Esophagus muscularis mucosa (tissue), 4 donors: ENCODE results near the gene SMPD3. TPM values are rescaled to one million over a fixed set of nuclear protein-coding genes. Genes with fewer than 3 reads are reported as not detected.

ENCODE experiments used
- DNase-seq: peaks from one replicate; pipeline ENCODE4 v3.0.0-alpha.2; 2017; ENCODE audit errors: extremely low spot score
- H3K27ac ChIP-seq, 4 donors: fragments of 200-600 bp; sonication (generic); replicated peaks in 1 of 4; 1 replicate in 3 of 4; 2 replicates in 1 of 4; pipeline ENCODE4 v1.5.1; 2016 to 2019; ENCODE audit warnings: mild to moderate bottlenecking in 1 of 4
- H3K27me3 ChIP-seq, 4 donors: fragments of 200-600 bp; sonication (generic); one replicate each; pipeline versions ENCODE4 v1.5.1 to v1.6.0; 2016 to 2019
- H3K36me3 ChIP-seq, 4 donors: fragments of 200-600 bp; sonication (generic); one replicate each; pipeline ENCODE4 v1.5.1; 2016 to 2019
- H3K4me1 ChIP-seq, 4 donors: fragments of 200-600 bp; sonication (generic); one replicate each; pipeline ENCODE4 v1.5.1; 2016 to 2019
- H3K4me3 ChIP-seq, 4 donors: fragments of 200-600 bp; sonication (generic); 1 replicate in 2 of 4; 2 replicates in 2 of 4; pipeline ENCODE4 v1.5.1; 2016 to 2019; ENCODE audit warnings: mild to moderate bottlenecking in 4 of 4, moderate library complexity in 1 of 4
- H3K9me3 ChIP-seq, 4 donors: fragments of 200-600 bp; sonication (generic); 1 replicate in 3 of 4; 2 replicates in 1 of 4; pipeline ENCODE4 v1.5.1; 2016 to 2019
- CTCF ChIP-seq, 3 experiments: fragments of 200-600 bp in 2 of 3; fragments of 450-650 bp in 1 of 3; sonication (generic) in 2 of 3; IDR thresholded peaks; one replicate each; pipeline ENCODE4 v1.5.1; 2017 to 2019; ENCODE audit warnings: antibody characterized with exemption in 3 of 3, mild to moderate bottlenecking in 2 of 3, moderate library complexity in 1 of 3
- EP300 ChIP-seq: sonication (generic); formaldehyde crosslinking; IDR thresholded peaks from one replicate; pipeline ENCODE4 v1.6.1; 2017; ENCODE audit warnings: antibody characterized with exemption
- POLR2A ChIP-seq: fragments of 450-650 bp; IDR thresholded peaks from one replicate; pipeline ENCODE4 v1.6.1; 2017; ENCODE audit warnings: antibody characterized with exemption, moderate library complexity, mild to moderate bottlenecking, low read depth
- POLR2AphosphoS5 ChIP-seq, 2 donors: sonication (generic); formaldehyde crosslinking; IDR thresholded peaks; one replicate each; pipeline ENCODE4 v1.6.1; 2017; ENCODE audit warnings: antibody characterized with exemption in 2 of 2
- WGBS: methylation state at CpG from one replicate; pipeline ENCODE4 v1.1.5; 2018; 5-methylcytosine and 5-hydroxymethylcytosine counted together
- intact Hi-C: fragments of 100-400 bp; cut with DNase I; formaldehyde crosslinking; loops from one replicate; pipeline ENCODE4 v1.15.1; 2023
- total RNA-seq, 4 donors: library from RNA; depleted of rRNA; stranded (reverse); fragments of >200 nt; gene quantifications; one replicate each; pipeline versions ENCODE4 v1.1.0 to v1.2.1, GENCODE V29; 2016

The SMPD3 gene
- total RNA-seq, 4 donors from 2014 or later = 0.32 to 0.92 (median 0.54) TPM

GRCh38 chr16:68411086-68411485 lies 37.2 kb downstream of the SMPD3 start:
- TF ChIP-seq CTCF (IDR thresholded peaks at IDR 0.05) = no peak
- TF ChIP-seq POLR2A = no peak
- no peak for TF ChIP-seq EP300
- no peak for TF ChIP-seq POLR2AphosphoS5 (IDR thresholded peaks at IDR 0.05)
- Histone ChIP-seq H3K4me1 (peaks cover 0 to 9% (median 4%) of the 10 kb centered on the region in 4 donors), H3K9me3 (no peaks in the 10 kb centered on the region), H3K36me3 (no peaks in the 10 kb centered on the region), H3K27ac (no peak overlapping the region), H3K4me3 (no peak overlapping the region), H3K27me3 (peaks cover 0 to 46% (median 2%) of the 10 kb centered on the region in 4 donors)
- WGBS = 80% methylated on average over 1 of the region's 2 CpGs
- intact Hi-C loops = no loop called here
- DNase-seq = no peak

- 65% methylated on average over 6 of the region's 6 CpGs for WGBS
Measured at GRCh38 chr16:68408967-68409366, 39.3 kb downstream of the SMPD3 start.

GRCh38 chr16:68408428-68408827 lies 39.9 kb downstream of the SMPD3 start:
- H3K27me3 ChIP-seq = peaks cover 0 to 52% (median 2%) of the 10 kb centered on the region in 4 donors
- intact Hi-C loops = no loop called here
- peaks cover 0 to 9% (median 4%) of the 10 kb centered on the region in 4 donors for H3K4me1 ChIP-seq
- no peak overlapping the region for H3K27ac ChIP-seq
- no peaks in the 10 kb centered on the region for H3K9me3 ChIP-seq
- no peak for DNase-seq
- WGBS = no CpG with 5 or more reads among the region's 1 CpG
- TF ChIP-seq CTCF (IDR thresholded peaks at IDR 0.05) = no peak
- no peak for TF ChIP-seq EP300
- TF ChIP-seq POLR2AphosphoS5 (IDR thresholded peaks at IDR 0.05) = no peak
- TF ChIP-seq POLR2A = no peak
- no peaks in the 10 kb centered on the region for H3K36me3 ChIP-seq
- H3K4me3 ChIP-seq = no peak overlapping the region

More at GRCh38 chr16:68408967-68409366, 39.3 kb downstream of the SMPD3 start:
- no peaks in the 10 kb centered on the region for H3K9me3 ChIP-seq
- no peaks in the 10 kb centered on the region for H3K36me3 ChIP-seq
- peaks cover 0 to 52% (median 2%) of the 10 kb centered on the region in 4 donors for H3K27me3 ChIP-seq
- no peak overlapping the region for H3K4me3 ChIP-seq
- intact Hi-C loops = no loop called here
- no peak for TF ChIP-seq POLR2A
- no peak for TF ChIP-seq POLR2AphosphoS5 (IDR thresholded peaks at IDR 0.05)
- no peak for TF ChIP-seq EP300
- no peak for TF ChIP-seq CTCF (IDR thresholded peaks at IDR 0.05)
- H3K4me1 ChIP-seq = peaks cover 0 to 9% (median 4%) of the 10 kb centered on the region in 4 donors
- no peak for DNase-seq
- no peak overlapping the region for H3K27ac ChIP-seq

GRCh38 chr16:68406458-68407152 lies 41.7 kb downstream of the SMPD3 start:
- no peaks in the 10 kb centered on the region for H3K9me3 ChIP-seq
- WGBS = 42% methylated on average over 17 of the region's 17 CpGs
- no peak for DNase-seq
- peaks cover 0 to 9% (median 4%) of the 10 kb centered on the region in 4 donors for H3K4me1 ChIP-seq
- no peak for TF ChIP-seq EP300
- no peak for TF ChIP-seq POLR2A
- no peak for TF ChIP-seq POLR2AphosphoS5 (IDR thresholded peaks at IDR 0.05)
- TF ChIP-seq CTCF (IDR thresholded peaks at IDR 0.05) = no peak
- intact Hi-C loops = no loop called here
- no peaks in the 10 kb centered on the region for H3K36me3 ChIP-seq
- peak overlapping the region in 1 of 4 donors; percentile 29 for H3K4me3 ChIP-seq
- H3K27ac ChIP-seq = no peak overlapping the region
- H3K27me3 ChIP-seq = peaks cover 0 to 46% (median 2%) of the 10 kb centered on the region in 4 donors
